GM19455 (cell line): ENCODE data around the gene UGT1A10.
"Not testable (repeated sequence)": the region's sequence is repeated elsewhere in the genome, so short reads cannot be mapped to it uniquely, and the experiment has no call there.

ENCODE experiments used
- ATAC-seq: cut with Tn5 transposase; IDR thresholded peaks from one replicate; pipeline ENCODE4 v1.9.1; 2021; ENCODE audit not compliant: unreplicated experiment

Gene UGT1A10

DNA sequence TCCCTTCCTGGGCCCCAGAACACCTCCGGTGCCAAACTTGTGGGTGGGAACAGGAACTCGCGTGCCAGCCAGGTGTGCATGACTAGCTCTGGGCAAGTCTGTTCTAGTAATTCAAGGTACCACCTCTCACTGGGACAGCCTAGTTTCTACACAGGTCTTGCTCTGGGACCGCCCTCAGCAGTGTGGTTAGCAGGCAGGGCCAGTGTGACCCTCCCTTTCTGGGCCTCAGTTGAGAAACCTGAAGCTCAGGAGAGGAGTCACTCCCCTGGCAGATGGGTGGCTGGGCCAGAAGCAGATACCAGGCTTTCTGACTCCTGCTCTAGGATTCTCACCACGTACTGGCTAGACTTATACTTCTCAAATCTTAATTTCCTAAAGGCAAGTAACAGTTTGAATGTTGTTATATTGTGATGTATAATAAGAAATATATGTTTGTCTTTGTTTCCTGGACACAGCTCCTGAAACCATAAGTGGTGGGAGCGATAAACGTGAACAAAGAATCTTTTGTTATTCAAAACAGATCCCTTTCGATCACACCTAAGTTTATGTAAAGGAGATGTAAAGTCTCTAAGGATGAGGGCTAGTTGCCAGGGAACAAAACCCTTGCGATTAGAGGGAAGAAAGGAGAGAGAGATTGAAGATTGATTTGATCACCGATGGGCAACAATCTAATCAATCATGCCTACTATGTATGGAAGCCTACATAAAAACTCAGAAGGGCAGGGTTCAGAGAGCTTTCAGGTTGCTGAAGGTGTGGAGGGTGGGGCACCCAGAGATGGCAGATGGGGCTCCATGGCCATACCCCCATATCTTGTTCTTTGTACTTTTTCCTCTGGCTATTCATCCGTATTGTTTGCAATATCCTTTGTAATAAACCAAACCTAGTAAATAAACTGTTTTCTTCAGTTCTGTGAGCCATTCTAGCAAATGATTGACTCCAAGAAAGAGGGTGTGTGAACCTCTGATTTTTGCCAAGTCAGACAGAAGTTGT lies 55.5 kb downstream of the UGT1A10 start:
- no peak for ATAC-seq

- ATAC-seq = no peak
Observed at GRCh38 chr2:233692648-233693047, 56.4 kb downstream of the UGT1A10 start, which contains the start of gene UGT1A6. Gene UGT1A6, plus strand, starts transcription at chr2:233692890. Its CDS starts 115 bp downstream, at chr2:233693005.

DNA sequence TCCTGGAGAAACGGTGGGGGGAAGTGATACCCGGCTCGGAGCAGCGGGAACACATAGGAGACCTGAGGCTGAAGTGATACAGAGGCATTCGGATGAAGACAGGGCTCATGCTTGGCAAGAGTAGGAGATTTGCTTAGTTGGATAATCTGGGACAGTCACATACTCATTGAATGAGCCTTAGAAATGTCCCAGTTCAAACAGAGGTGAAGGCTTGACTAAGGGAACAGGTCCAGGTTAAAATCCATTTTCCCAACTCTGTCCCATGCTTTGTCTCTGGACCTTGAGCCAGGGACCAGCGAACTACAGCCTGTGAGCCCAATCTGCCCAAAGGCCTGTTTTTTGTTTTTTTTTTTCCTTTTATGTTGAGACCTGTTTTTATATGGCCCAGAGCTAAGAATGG lies 57.7 kb downstream of the UGT1A10 start:
- no peak for ATAC-seq

GRCh38 chr2:233698740-233699139 lies 62.5 kb downstream of the UGT1A10 start:
- no peak for ATAC-seq

DNA sequence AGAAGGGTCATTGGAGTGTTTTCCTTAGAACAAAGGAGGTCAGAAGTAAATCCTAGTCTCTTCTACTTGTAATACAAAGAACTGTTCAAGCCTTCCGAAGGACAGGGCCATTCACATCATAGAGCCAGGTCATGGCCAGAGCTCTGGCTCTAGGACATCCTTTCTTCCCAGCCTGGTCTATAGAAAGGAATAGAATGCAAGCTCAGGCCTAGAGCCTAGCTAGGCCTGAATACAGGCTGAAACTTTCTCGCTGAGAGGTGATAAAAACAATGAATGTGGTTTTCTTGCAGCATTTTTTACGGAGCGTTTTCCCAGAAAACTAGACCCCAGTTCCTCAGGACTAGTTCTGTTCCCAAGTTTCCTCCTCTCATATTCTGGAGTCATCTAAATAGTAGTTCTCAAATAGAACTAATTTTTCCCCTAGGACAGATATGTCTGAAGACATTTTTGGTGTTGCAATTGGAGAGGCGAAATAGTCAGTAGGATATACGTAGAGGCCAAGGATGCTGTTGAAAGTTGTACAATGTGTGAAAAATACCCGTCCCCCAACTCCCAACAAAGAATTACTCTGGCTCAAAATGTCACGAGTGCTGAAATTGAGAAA lies 63.3 kb downstream of the UGT1A10 start:
- no peak for ATAC-seq

- no peak for ATAC-seq
Observed at GRCh38 chr2:233700028-233700635, 63.9 kb downstream of the UGT1A10 start.

GRCh38 chr2:233700842-233701241 lies 64.6 kb downstream of the UGT1A10 start:
- ATAC-seq = not testable (repeated sequence)

- no peak for ATAC-seq
Observed at GRCh38 chr2:233702238-233702637, 66.0 kb downstream of the UGT1A10 start.

DNA sequence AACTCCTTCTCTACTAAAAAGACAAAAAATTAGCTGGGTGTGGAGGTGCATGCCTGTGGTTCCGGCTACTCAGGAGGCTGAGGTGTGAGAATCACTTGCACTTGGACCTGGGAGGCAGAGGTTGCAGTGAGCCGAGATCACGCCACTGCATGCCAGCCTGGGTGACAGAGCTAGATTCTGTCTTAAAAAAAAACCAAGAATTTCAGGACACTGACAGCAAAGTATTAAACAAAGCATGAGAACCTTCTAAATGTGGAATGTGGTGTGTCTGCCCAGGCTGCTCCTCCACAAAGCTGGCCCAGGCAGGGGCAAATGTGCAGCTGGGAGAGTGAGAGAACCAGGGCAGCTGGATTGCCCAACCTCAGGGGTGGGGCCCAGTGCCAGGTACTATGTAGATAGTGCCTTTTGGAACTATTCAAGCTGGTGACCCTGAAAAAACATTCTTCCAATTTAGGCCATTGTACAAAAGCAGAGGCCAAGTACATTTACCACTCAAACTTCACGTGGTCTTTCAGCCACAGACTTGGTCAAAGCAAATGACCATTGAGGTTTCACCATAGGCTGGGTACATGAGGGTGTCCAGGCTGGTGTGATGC lies 69.8 kb downstream of the UGT1A10 start:
- no peak for ATAC-seq

DNA sequence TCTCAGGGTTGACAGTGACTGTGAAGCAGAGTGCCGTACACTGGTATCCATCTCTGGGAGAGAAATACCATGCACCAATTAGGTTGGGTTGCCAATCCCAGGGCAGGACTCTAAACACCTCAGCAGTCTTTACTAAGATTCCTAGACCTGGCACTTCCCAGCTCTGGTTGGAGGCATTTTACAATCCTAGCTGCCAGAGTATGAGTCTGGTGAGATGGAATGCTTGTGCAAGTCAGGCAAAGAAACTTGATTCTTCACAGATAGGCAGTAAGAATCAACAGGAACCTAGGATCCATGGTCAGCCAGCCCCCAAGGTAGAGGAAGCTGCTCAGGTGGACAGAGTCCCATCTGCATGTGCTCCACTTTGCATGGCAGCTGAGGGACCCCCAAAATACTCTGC lies 70.5 kb downstream of the UGT1A10 start:
- ATAC-seq = no peak

DNA sequence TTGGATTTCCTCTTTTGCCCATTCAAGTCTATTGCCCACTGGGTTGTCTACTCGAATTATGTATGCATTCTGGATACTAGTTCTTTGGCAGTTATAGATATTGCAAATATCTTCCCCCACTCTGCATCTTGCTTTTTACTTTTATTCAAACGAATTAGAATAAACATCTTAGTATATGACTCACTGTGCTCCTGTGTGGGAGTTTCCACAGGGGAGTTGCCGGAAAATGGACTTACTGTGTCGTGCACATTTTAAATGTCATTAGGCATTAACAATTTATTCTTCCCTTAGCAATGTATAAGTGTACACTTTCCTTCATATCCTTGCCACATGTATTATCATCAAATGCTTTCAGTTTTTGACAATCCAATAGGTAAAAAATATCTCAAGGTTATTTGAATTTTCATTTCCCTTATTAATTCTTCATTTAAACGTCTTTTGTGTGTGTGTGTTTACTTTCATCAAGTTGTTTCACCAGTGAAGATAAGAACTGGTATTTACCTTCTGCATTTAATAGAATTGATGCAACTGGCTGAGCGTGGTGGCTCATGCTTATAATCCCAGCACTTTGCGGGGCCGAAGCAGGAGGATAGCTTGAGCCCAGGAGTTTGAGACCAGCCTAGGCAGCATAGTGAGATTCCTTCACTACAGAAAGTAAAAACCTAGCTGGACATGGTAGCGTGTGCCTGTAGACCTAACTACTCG lies 71.8 kb downstream of the UGT1A10 start:
- no peak for ATAC-seq

- ATAC-seq = no peak
Observed at GRCh38 chr2:233708942-233709341, 72.7 kb downstream of the UGT1A10 start.

DNA sequence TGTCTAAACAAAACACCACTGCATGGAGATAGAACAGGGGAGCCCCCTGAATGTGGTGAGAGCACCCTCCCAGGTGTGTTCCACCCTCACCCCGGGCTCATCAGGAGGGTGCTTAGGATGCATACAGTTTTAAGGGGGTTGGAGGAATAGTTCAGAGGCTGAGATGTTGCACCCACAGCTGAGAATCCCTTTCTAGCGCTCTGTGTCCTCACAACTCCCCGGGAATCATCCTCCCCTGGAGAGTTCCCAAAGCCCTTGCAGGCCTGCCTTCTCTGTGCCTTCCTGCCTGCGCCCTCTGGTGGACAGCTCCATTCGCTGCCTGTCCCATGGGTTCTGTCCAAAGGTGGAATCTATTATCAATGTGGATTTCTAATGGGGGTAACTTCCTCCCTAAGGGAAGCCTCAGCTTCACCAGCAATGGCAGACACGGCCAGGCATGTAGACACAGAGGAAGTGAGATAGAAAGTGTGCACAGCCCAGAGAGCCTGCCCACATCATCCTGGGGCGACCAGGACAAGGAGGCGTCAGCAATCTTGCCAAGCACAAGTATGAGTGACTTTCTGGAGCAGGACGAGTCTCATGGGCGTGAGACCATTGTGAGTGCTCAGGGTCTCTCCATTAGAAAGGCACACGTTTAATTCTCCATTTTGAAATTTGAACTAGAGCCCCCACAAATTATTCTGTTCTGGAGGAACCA lies 75.2 kb downstream of the UGT1A10 start:
- no peak for ATAC-seq

GRCh38 chr2:233712611-233713261 lies 76.5 kb downstream of the UGT1A10 start, which contains the start of gene UGT1A5:
Gene UGT1A5, plus strand, starts transcription at chr2:233712907. Its CDS starts 85 bp downstream, at chr2:233712992.
- no peak for ATAC-seq

DNA sequence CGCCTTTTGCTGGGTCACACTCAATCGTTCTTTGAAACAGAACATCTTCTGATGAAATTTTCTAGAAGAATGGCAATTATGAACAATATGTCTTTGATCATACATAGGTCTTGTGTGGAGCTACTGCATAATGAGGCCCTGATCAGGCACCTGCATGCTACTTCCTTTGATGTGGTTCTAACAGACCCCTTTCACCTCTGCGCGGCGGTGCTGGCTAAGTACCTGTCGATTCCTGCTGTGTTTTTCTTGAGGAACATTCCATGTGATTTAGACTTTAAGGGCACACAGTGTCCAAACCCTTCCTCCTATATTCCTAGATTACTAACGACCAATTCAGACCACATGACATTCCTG lies 77.0 kb downstream of the UGT1A10 start:
- no peak for ATAC-seq

DNA sequence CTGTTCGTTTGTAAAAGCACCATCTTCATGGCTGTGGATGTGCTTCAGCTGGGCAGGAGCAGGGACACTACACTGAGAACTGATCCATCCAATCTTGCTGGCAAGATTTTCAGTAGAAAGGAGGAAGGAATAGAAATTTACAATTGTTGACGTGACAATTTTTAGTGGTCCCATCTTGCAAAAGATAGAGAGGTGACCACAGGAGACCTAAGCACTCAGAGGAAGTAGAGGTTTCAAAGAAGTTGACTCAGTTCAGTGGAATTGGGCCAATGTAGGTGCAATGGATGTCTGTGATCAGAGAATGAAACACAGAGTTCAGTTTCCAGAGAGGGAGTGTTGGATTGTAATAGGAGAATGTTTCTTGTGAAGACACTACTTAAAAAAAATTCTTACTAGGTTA lies 77.9 kb downstream of the UGT1A10 start:
- ATAC-seq = no peak

DNA sequence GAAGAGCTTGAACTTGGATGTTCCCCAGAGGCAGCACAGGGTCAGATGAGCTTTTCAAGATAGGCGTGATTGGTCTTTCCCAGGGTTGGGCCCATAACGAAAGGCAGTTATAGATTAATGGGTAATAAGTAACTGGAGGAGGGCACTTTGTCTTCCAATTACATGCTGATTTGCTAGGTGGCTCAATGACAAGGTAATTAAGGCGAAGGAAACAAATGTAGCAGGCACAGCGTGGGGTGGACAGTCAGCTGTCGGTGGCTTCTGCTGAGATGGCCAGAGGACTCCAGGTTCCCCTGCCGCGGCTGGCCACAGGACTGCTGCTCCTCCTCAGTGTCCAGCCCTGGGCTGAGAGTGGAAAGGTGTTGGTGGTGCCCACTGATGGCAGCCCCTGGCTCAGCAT lies 82.3 kb downstream of the UGT1A10 start, which contains the start of gene UGT1A4:
Gene UGT1A4 (plus strand): TSS at position 185 of the 400 bp plus-strand sequence. CDS start 85 bp downstream, at position 270.
- no peak for ATAC-seq

DNA sequence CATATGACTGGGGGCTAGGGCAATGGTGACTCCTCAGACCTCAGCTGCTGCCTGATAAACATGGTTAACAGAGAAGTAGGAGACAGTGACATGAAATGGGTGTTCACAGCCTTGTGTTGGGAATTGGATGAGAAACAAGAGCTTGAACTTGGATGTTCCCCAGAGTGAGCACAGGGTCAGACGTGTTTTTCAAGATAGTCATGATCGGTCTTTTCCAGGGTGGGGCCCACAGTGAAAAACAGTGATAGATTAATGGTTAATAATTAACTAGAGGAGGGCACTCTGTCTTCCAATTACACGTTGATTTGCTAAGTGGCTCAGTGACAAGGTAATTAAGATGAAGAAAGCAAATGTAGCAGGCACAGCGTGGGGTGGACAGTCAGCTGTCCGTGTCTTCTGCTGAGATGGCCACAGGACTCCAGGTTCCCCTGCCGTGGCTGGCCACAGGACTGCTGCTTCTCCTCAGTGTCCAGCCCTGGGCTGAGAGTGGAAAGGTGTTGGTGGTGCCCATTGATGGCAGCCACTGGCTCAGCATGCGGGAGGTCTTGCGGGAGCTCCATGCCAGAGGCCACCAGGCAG lies 92.6 kb downstream of the UGT1A10 start, which contains the start of gene UGT1A3:
Gene UGT1A3 (plus strand): TSS at position 320 of the 579 bp plus-strand sequence. CDS start 85 bp downstream, at position 405.
- no peak for ATAC-seq
